Measurements from ENCODE around the gene CTRB1.

GRCh38 chr16:75262800-75263127 is 44.0 kb downstream of the CTRB1 start:
- no peak for TF ChIP-seq CTCF (IDR thresholded peaks at IDR 0.05; ENCODE audit: low read length)
- TF ChIP-seq EZH2 (IDR thresholded peaks at IDR 0.05; ENCODE audit: borderline replicate concordance, low read length) = no peak
